Aorta (tissue), 5 donors: ENCODE data around the gene FAM171A1. TPM values are rescaled to one million over a fixed set of nuclear protein-coding genes. Genes with fewer than 3 reads are reported as not detected.

Source experiments
- ATAC-seq: fragments of 200-7000 bp; cut with Tn5 transposase; one replicate; pipeline ENCODE4 v1.9.1; 2022; ENCODE audit warnings: moderate library complexity; ENCODE audit not compliant: low FRiP score
- DNase-seq, 2 donors: peaks; one replicate each; pipeline ENCODE4 v3.0.0-alpha.2; 2020
- H3K27ac ChIP-seq, 2 donors: one replicate each; pipeline ENCODE4 v1.5.1; 2013; ENCODE audit warnings: low read length in 2 of 2, mild to moderate bottlenecking in 2 of 2, moderate library complexity in 2 of 2, control low read depth in 1 of 2, inconsistent platforms in 1 of 2, low read depth in 1 of 2
- H3K27me3 ChIP-seq, 2 donors: one replicate each; pipeline ENCODE4 v1.6.1; 2013; ENCODE audit warnings: control low read depth in 1 of 2, low read length in 1 of 2, mild to moderate bottlenecking in 1 of 2, moderate library complexity in 1 of 2; ENCODE audit not compliant: insufficient read depth in 2 of 2, control insufficient read depth in 1 of 2
- H3K36me3 ChIP-seq, 2 donors: one replicate each; pipeline ENCODE4 v1.6.1; 2013; ENCODE audit warnings: control low read depth in 1 of 2, low read length in 1 of 2, mild to moderate bottlenecking in 1 of 2; ENCODE audit not compliant: insufficient read depth in 2 of 2, control insufficient read depth in 1 of 2
- H3K4me1 ChIP-seq, 2 donors: one replicate each; pipeline ENCODE4 v1.6.1; 2013; ENCODE audit warnings: low read length in 2 of 2, control low read depth in 1 of 2, mild to moderate bottlenecking in 1 of 2, moderate library complexity in 1 of 2; ENCODE audit not compliant: insufficient read depth in 2 of 2, control insufficient read depth in 1 of 2
- H3K4me3 ChIP-seq, 2 donors: one replicate each; pipeline ENCODE4 v1.5.1; 2013; ENCODE audit warnings: low read length in 2 of 2, control low read depth in 1 of 2, mild to moderate bottlenecking in 1 of 2
- H3K9me3 ChIP-seq: one replicate; pipeline ENCODE4 v1.6.1; 2013; ENCODE audit warnings: mild to moderate bottlenecking, low read length; ENCODE audit not compliant: control insufficient read depth
- WGBS, 2 donors: extraction: QIAGEN DNeasy Blood & Tissue Kit; methylation state at CpG; one replicate each; pipeline ENCODE4 v1.1.7; 2013; 5-methylcytosine and 5-hydroxymethylcytosine counted together
- intact Hi-C, 2 donors: fragments of 100-400 bp; cut with DNase I; formaldehyde crosslinking; loops; one replicate each; pipeline versions ENCODE4 v1.14.2 to v1.15.0; 2022
- polyA plus RNA-seq, 2 donors: library from polyadenylated mRNA; stranded (reverse); fragments of 200-250 nt; gene quantifications; one replicate each; pipeline ENCODE4 v1.2.3, GENCODE V29; 2013
- total RNA-seq, 2 donors: library from RNA; stranded (reverse); fragmentation: NEBNext Ultra II Directional; extraction: Animal tissue kit (Norgen Biotek cat#: 25700); gene quantifications; one replicate each; pipeline ENCODE4 v1.2.1, GENCODE V29; 2021
- donor health status: healthy with polysubstance abuse.
- donor health status: Bipolar disorder and iron deficiency.
- donor health status: DM: no; HTN: no; CAD: no.
- donor health status: DM: no; HTN: no; CAD: no.
- donor health status: DM: yes; HTN: yes; CAD: no.

Gene FAM171A1
- total and polyA plus RNA-seq, 4 donors, result 2.8 to 21.4 (median 7.6) TPM

DNA sequence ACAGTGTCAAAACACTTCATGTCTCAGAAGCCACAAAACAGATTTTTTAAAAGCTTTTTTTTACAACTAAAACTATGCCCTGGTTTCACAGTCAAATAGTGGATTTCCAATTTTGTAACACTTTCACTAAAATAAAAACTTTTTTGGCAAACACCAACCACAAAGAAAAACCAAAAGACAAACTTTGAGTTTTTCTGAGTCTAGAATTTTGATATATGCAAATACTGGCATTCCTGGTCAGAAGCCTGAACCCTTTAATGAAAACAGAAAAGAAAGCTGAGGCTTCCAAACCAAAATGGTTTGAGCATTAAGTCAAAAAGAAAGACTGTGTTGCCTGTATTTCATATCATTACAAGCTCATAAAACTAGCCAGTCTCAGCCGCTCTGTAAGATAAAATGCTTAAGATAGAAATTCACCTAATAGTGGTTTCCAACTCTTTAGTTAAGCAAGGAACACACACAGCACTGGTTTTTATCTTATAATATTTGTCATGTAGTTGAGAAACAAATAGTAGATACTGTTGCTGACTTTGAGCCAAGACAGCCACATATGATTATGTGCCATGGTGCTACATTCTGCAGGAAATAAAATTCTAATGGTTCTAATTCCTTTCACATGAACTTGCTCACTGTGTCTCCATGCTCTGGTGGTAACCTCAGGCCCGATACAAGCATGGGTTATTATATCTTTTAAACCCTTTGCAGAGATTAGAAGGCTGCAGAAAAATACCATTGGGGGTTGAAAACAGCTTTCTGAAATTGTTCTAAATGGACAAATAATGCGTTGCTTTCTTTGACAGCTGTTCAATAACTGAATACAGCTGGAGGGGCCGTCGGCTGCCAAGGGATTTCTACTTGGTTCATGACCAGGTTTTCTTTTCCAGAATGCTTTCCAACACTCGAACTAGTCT is 49.4 kb downstream of the FAM171A1 start:
- H3K27ac ChIP-seq, result peak overlapping the region in 1 of 2 donors; percentile 24
- intact Hi-C loops, result no loop called here
- no peak for DNase-seq

DNA sequence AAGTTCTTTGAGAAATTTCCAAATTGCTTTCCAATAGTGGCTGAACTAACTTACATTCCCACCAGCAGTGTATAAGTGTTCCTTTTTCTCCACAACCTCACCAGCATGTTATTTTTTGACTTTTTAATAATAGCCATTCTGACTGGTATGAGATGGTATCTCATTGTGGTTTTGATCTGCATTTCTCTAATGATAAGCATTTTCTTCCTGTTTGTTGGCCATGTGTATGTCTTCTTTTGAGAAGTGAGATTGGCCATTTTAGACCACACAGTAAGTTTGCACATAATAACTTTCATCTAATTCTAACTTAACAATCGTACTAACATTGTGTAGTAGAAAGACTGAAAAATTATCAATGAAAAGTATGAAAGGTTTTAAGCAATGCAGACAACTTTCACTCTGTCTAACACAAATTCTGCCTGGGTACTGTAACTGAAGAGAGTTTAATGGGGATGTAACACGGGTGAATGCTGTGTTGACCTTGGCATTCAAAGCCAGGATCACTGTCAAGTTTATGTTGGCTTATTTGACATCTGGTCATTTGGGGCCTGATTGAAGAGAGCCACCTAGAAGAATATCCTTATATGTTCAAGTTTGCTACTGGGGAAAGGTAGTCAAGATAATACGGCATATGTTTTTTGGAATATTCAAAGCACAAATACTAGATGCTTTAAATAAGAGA is 50.4 kb downstream of the FAM171A1 start:
- H3K27ac ChIP-seq, result no peak overlapping the region
- 10 to 14% methylated on average over 3 of the region's 3 CpGs for WGBS, 2 donors

More for the DNA sequence above, 49.4 kb downstream of the FAM171A1 start:
- peaks cover 2 to 10% of the 10 kb centered on the region in 2 donors for H3K4me1 ChIP-seq
- no peaks in the 10 kb centered on the region for H3K9me3 ChIP-seq
- ATAC-seq, result peak; percentile 47
- no peaks in the 10 kb centered on the region for H3K36me3 ChIP-seq
- WGBS, 2 donors, result 3 to 7% methylated on average over 6 of the region's 6 CpGs
- no peaks in the 10 kb centered on the region for H3K27me3 ChIP-seq
- no peak overlapping the region for H3K4me3 ChIP-seq

DNA sequence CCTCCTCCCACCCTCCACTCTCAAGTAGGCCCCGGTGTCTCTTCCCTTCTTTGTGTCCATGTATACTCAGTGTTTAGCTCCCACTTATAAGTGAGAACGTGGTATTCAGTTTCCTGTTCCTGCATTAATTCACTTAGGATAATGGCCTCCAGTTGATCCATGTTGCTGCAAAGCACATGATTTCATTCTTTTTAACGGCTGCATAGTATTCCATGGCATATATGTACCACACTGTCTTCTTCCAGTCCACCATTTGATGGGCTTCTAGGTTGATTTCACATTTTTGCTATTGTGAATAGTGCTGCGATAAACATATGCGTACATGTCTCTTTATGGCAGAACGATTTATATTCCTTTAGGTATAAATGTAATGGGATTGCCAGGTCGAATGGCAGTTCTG is 51.0 kb downstream of the FAM171A1 start:
- no peak for DNase-seq
- H3K36me3 ChIP-seq, result no peaks in the 10 kb centered on the region
- no peak for ATAC-seq
- H3K4me1 ChIP-seq, result peaks cover 2 to 10% of the 10 kb centered on the region in 2 donors
- no peaks in the 10 kb centered on the region for H3K27me3 ChIP-seq
- intact Hi-C loops, result no loop called here
- no peaks in the 10 kb centered on the region for H3K9me3 ChIP-seq
- 87 to 89% methylated on average over 7 of the region's 7 CpGs for WGBS, 2 donors
- H3K27ac ChIP-seq, result no peak overlapping the region
- H3K4me3 ChIP-seq, result no peak overlapping the region

More for the DNA sequence above, 50.4 kb downstream of the FAM171A1 start:
- Histone ChIP-seq H3K27me3 (no peaks in the 10 kb centered on the region), H3K4me3 (no peak overlapping the region), H3K9me3 (no peaks in the 10 kb centered on the region), H3K4me1 (peaks cover 2 to 10% of the 10 kb centered on the region in 2 donors), H3K36me3 (no peaks in the 10 kb centered on the region)
- ATAC-seq, result no peak
- intact Hi-C loops, result no loop called here
- DNase-seq, result no peak

DNA sequence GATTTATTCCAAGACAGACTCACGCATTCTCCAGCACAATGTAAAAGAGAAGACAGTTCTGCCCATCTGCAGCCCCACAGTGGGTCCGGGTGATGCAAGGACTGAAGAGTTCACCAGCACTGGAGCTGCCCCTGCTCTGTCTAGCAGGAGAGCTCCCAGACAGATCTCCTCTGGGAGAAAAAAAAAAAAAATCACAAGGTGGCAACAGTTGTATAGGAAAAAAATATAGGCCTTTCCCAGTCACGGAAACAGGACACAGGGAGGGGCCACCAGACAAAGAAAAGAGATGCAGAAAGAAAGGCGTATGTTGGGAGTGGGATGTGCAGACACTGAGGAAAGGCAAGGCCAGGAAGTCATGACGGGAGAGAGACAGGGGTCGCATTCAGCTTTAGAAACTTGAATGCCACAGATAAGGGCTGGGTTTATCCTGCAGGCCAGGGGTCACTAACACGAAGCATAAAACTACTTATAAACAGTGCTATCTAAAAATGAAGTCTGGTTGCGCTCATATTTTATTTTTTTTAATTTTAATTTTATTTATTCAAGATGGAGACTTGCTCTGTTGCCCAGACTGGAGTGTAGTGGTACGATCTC is 54.1 kb downstream of the FAM171A1 start:
- no peak for ATAC-seq
- Histone ChIP-seq H3K36me3 (no peaks in the 10 kb centered on the region), H3K4me3 (no peak overlapping the region), H3K9me3 (no peaks in the 10 kb centered on the region), H3K27ac (no peak overlapping the region), H3K4me1 (peaks cover 2 to 6% of the 10 kb centered on the region in 2 donors), H3K27me3 (no peaks in the 10 kb centered on the region)
- DNase-seq, result no peak
- intact Hi-C loops, result no loop called here
- 94 to 96% methylated on average over 9 of the region's 9 CpGs for WGBS, 2 donors

DNA sequence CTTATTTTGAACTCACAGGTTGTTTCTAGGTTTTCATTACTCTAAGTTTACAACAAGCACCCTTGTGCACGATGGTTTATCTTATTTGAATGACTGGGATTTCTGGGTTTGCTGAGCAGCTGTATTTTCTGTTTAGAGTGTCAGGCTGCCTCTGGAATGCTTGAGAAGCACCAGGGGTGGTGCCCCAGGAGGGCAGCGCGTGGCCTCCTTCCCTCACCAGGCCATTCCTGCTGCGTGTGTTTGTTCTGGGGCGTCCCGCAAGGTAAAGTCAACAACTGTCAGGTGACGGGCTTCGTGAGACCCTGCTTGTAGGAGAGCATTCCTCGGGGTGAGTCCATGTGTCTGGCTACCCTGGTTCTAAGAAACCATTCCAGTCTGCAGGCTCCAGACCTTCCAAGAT is 54.9 kb downstream of the FAM171A1 start:
- peaks cover 2 to 3% of the 10 kb centered on the region in 2 donors for H3K4me1 ChIP-seq
- H3K27me3 ChIP-seq, result no peaks in the 10 kb centered on the region
- no peaks in the 10 kb centered on the region for H3K36me3 ChIP-seq
- H3K9me3 ChIP-seq, result no peaks in the 10 kb centered on the region
- DNase-seq, result no peak
- no peak overlapping the region for H3K27ac ChIP-seq
- ATAC-seq, result no peak
- H3K4me3 ChIP-seq, result no peak overlapping the region
- WGBS, 2 donors, result 92 to 93% methylated on average over 9 of the region's 9 CpGs
- intact Hi-C loops, result no loop called here

DNA sequence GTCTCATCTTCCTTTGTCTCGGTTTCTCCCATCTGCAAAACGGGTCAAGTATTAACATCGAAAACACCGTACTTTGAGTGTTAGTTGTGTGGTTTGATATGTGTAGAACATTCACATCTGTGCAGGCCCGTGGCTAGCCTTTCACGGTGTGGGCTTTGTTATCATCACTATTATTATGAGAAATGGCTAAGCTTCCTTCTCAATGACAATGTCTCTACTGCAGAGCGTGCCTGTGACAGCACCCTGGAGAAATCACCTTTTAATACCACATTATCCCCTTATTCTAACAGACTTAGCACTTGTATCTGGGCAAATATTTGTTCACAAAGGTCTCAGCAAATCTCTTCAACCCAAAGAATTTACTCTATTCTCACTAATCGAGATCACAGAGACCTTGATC is 55.8 kb downstream of the FAM171A1 start:
- no peaks in the 10 kb centered on the region for H3K9me3 ChIP-seq
- 96% methylated on average over 8 of the region's 8 CpGs for whole genome bisulfite sequencing, 2 donors
- H3K27me3 ChIP-seq, result no peaks in the 10 kb centered on the region
- DNase-seq (no peak), ATAC-seq (no peak)
- no peak overlapping the region for H3K4me3 ChIP-seq
- no peak overlapping the region for H3K27ac ChIP-seq
- no peaks in the 10 kb centered on the region for H3K36me3 ChIP-seq
- intact Hi-C loops, result no loop called here
- H3K4me1 ChIP-seq, result peaks cover 0 to 3% of the 10 kb centered on the region in 2 donors

DNA sequence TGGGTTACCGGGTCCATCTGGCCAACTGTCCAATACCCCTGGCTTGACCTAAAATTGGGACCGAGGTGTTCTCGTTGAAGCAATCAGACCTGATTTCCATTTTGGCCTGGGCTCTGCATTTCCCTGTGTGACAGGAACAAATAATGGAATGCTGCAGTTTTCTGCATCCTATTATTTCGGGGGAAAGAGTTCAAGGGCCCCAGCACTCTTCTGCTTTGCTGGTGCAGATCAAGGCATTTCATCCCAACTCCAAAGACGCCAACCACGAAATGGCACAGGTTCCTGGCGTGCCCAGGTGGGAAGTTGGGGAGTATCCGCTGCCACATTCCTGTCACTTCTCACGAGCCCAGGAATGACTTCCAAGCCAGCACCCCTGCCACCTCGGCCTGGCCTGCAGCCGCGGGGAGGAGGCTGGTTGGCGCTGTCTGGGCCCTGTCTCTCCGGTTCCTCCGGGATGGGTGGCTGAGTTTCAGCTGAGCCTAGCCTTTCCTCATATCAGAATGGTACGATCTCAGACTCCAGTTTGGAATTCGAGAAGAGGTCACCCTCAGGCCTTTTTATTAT is 56.5 kb downstream of the FAM171A1 start:
- no peak for DNase-seq
- H3K27ac ChIP-seq, result no peak overlapping the region
- WGBS, 2 donors, result 94 to 97% methylated on average over 17 of the region's 17 CpGs
- no peaks in the 10 kb centered on the region for H3K9me3 ChIP-seq
- intact Hi-C loops, result no loop called here
- ATAC-seq, result no peak
- peaks cover 0 to 3% of the 10 kb centered on the region in 2 donors for H3K4me1 ChIP-seq
- no peaks in the 10 kb centered on the region for H3K27me3 ChIP-seq
- no peaks in the 10 kb centered on the region for H3K36me3 ChIP-seq
- H3K4me3 ChIP-seq, result no peak overlapping the region

DNA sequence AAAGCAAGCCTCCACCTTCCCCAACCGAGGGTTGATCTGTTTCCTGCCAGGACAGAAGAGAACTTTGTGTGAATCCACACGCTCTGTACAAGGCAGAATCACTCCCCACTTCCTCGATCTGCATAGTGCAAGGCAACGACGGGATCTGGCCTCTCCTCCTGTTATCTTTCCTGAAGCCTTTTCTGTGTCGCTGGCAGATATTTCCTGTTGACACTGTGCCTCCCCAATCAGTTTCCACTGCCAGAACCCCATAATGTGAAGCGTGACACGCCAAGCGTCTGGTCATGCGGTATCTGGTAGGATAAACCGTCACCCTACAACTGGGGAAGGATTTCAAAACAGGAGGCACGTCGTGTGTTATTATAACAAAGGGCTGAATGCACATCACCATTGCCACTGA is 57.2 kb downstream of the FAM171A1 start:
- DNase-seq (no peak), ATAC-seq (no peak)
- H3K9me3 ChIP-seq, result no peaks in the 10 kb centered on the region
- H3K27me3 ChIP-seq, result no peaks in the 10 kb centered on the region
- no peak overlapping the region for H3K27ac ChIP-seq
- no peaks in the 10 kb centered on the region for H3K36me3 ChIP-seq
- peaks cover 0 to 3% of the 10 kb centered on the region in 2 donors for H3K4me1 ChIP-seq
- intact Hi-C loops, result no loop called here
- 76% methylated on average over 13 of the region's 13 CpGs for WGBS, 2 donors
- no peak overlapping the region for H3K4me3 ChIP-seq
